Activated CD8-positive, alpha-beta T cell treated with anti-CD3 and anti-CD28 coated beads for 36 hours (primary cell): Measurements from ENCODE around the gene RNASE7. TPM values are rescaled to one million over a fixed set of nuclear protein-coding genes. Genes with fewer than 3 reads are reported as not detected.

ENCODE experiments used
- ATAC-seq: fragments of 200-7000 bp; cut with Tn5 transposase; one replicate; pipeline ENCODE4 v1.10.0; 2021; ENCODE audit warnings: mild to moderate bottlenecking, moderate library complexity
- CTCF ChIA-PET: fragments of 350-600 bp; sonication (Branson Sonifier 250); formaldehyde crosslinking; loops from one replicate; lab custom pipeline; 2021; ENCODE audit warnings: antibody characterized with exemption; lab: Charles Lee
- POLR2A ChIA-PET: fragments of 350-600 bp; sonication (Branson Sonifier 250); formaldehyde crosslinking; loops from one replicate; lab custom pipeline; 2021; ENCODE audit warnings: antibody characterized with exemption; lab: Charles Lee
- DNase-seq: peaks from one replicate; pipeline ENCODE4 v3.0.0-alpha.2; 2020
- H3K27ac Mint-ChIP-seq: one replicate; pipeline ENCODE4 v1.8.0; 2021; ENCODE audit warnings: mild to moderate bottlenecking, mixed read lengths
- H3K27me3 Mint-ChIP-seq: one replicate; pipeline ENCODE4 v1.8.0; 2021; ENCODE audit warnings: mixed read lengths
- H3K36me3 Mint-ChIP-seq: one replicate; pipeline ENCODE4 v1.8.0; 2021; ENCODE audit warnings: low read depth, mixed read lengths
- H3K4me1 Mint-ChIP-seq: one replicate; pipeline ENCODE4 v1.8.0; 2021; ENCODE audit warnings: low read depth, mixed read lengths
- H3K4me3 Mint-ChIP-seq: one replicate; pipeline ENCODE4 v1.8.0; 2021; ENCODE audit warnings: mild to moderate bottlenecking, moderate library complexity, mixed read lengths
- H3K9me3 Mint-ChIP-seq: one replicate; pipeline ENCODE4 v1.8.0; 2021; ENCODE audit warnings: mixed read lengths
- CTCF ChIP-seq: fragments of 200-600 bp; IDR thresholded peaks from one replicate; pipeline ENCODE4 v1.8.0; 2022; ENCODE audit warnings: antibody characterized with exemption, mild to moderate bottlenecking
- intact Hi-C: fragments of 100-400 bp; cut with micrococcal nuclease; formaldehyde crosslinking; loops from one replicate; pipeline ENCODE4 v1.10.0; 2022
- total RNA-seq, 2 experiments: library from RNA; stranded (reverse); gene quantifications; one replicate each; pipeline ENCODE4 v1.2.3, GENCODE V29; 2021

The RNASE7 gene
- total RNA-seq, 2 experiments from 2014 or later = not detected

GRCh38 chr14:21072031-21072473 lies 29.9 kb downstream of the RNASE7 start:
- Mint-ChIP-seq H3K4me1 (peaks cover 31% of the 10 kb centered on the region), H3K36me3 (no peaks in the 10 kb centered on the region), H3K9me3 (no peaks in the 10 kb centered on the region), H3K27ac (no peak overlapping the region), H3K4me3 (no peak overlapping the region), H3K27me3 (peaks cover 51% of the 10 kb centered on the region)
- POLR2A ChIA-PET = interaction anchor here (1.2 to 2.5 kb wide), 2 partner anchors 10 to 32 kb away, joined by 3 to 16 read pairs; no protein-coding TSS in a partner anchor
- no peak for ATAC-seq
- intact Hi-C loops = no loop called here
- DNase-seq = no peak
- no peak for TF ChIP-seq CTCF
- CTCF ChIA-PET = interaction anchor here (0.9 to 6.4 kb wide), 8 partner anchors 10 to 57 kb away, joined by 3 to 70 read pairs (median 14); no protein-coding TSS in a partner anchor

GRCh38 chr14:21072781-21073339 lies 30.7 kb downstream of the RNASE7 start:
- ATAC-seq (no peak), DNase-seq (no peak)
- no peaks in the 10 kb centered on the region for H3K9me3 Mint-ChIP-seq
- TF ChIP-seq CTCF = no peak
- no peaks in the 10 kb centered on the region for H3K36me3 Mint-ChIP-seq
- no peak overlapping the region for H3K27ac Mint-ChIP-seq
- peaks cover 31% of the 10 kb centered on the region for H3K4me1 Mint-ChIP-seq
- no peak overlapping the region for H3K4me3 Mint-ChIP-seq
- POLR2A ChIA-PET = interaction anchor here (2.5 kb wide), 1 partner anchor 31 kb away, joined by 16 read pairs; no protein-coding TSS in a partner anchor
- CTCF ChIA-PET = interaction anchor here (1.2 to 6.4 kb wide), 3 partner anchors 15 to 58 kb away, joined by 5 to 70 read pairs (median 32); no protein-coding TSS in a partner anchor
- intact Hi-C loops = no loop called here
- peaks cover 45% of the 10 kb centered on the region for H3K27me3 Mint-ChIP-seq

- Mint-ChIP-seq H3K36me3 (no peaks in the 10 kb centered on the region), H3K4me3 (no peak overlapping the region), H3K4me1 (peaks cover 27% of the 10 kb centered on the region), H3K27ac (no peak overlapping the region), H3K9me3 (no peaks in the 10 kb centered on the region), H3K27me3 (peaks cover 36% of the 10 kb centered on the region)
- DNase-seq (no peak), ATAC-seq (no peak)
- intact Hi-C loops = no loop called here
- ChIA-PET POLR2A (interaction anchor here (1.1 kb wide), 1 partner anchor 18 kb away, joined by 3 read pairs; no protein-coding TSS in a partner anchor), CTCF (interaction anchor here (1.8 to 6.4 kb wide), 3 partner anchors 19 to 59 kb away, joined by 9 to 70 read pairs (median 32); no protein-coding TSS in a partner anchor)
- no peak for TF ChIP-seq CTCF
These were observed 31.8 kb downstream of the RNASE7 start for GRCh38 chr14:21073921-21074320.

GRCh38 chr14:21074398-21075272 lies 32.5 kb downstream of the RNASE7 start:
- Mint-ChIP-seq H3K4me1 (peaks cover 20% of the 10 kb centered on the region), H3K36me3 (no peaks in the 10 kb centered on the region), H3K27ac (no peak overlapping the region), H3K9me3 (no peaks in the 10 kb centered on the region), H3K4me3 (no peak overlapping the region), H3K27me3 (peaks cover 29% of the 10 kb centered on the region)
- TF ChIP-seq CTCF = no peak
- intact Hi-C loops = no loop called here
- ChIA-PET POLR2A (interaction anchor here (1.1 kb wide), 1 partner anchor 18 kb away, joined by 3 read pairs; no protein-coding TSS in a partner anchor), CTCF (interaction anchor here (1.6 to 6.4 kb wide), 3 partner anchors 19 to 60 kb away, joined by 4 to 70 read pairs (median 9); no protein-coding TSS in a partner anchor)
- no peak for ATAC-seq
- DNase-seq = no peak
